KMS-11 (cell line): Measurements from ENCODE around the gene GNAI3.

Experiments
- H2AFZ ChIP-seq: fragments of 200-600 bp; sonication (generic); 2 replicates; pipeline ENCODE4 v1.6.1; 2016; ENCODE audit warnings: antibody characterized with exemption, mixed run types, low read depth
- H3K27ac ChIP-seq: fragments of 200-600 bp; sonication (generic); 2 replicates; pipeline ENCODE4 v1.6.1; 2016; ENCODE audit warnings: mild to moderate bottlenecking, mixed run types
- H3K27me3 ChIP-seq: fragments of 200-600 bp; sonication (generic); 2 replicates; pipeline ENCODE4 v1.6.1; 2017; ENCODE audit warnings: mild to moderate bottlenecking, low read depth, mixed run types, moderate library complexity; ENCODE audit not compliant: insufficient read depth
- H3K36me3 ChIP-seq: fragments of 200-600 bp; sonication (generic); 2 replicates; pipeline ENCODE4 v1.6.1; 2017; ENCODE audit warnings: mild to moderate bottlenecking, mixed run types; ENCODE audit not compliant: insufficient read depth
- H3K4me1 ChIP-seq: fragments of 200-600 bp; sonication (generic); 2 replicates; pipeline ENCODE4 v1.6.1; 2016; ENCODE audit warnings: mild to moderate bottlenecking, low read depth, mixed run types; ENCODE audit not compliant: poor library complexity, severe bottlenecking
- H3K4me2 ChIP-seq: fragments of 200-600 bp; sonication (generic); 2 replicates; pipeline ENCODE4 v1.7.0; 2016; ENCODE audit warnings: mild to moderate bottlenecking, mixed run types
- H3K4me3 ChIP-seq: fragments of 200-600 bp; sonication (generic); IDR thresholded peaks from 2 replicates; pipeline ENCODE4 v1.6.1; 2017; ENCODE audit warnings: low read depth, low read length, mixed read lengths; ENCODE audit not compliant: insufficient read depth
- H3K79me2 ChIP-seq: fragments of 200-600 bp; sonication (generic); 2 replicates; pipeline ENCODE4 v1.6.1; 2016; ENCODE audit warnings: low read depth, mixed run types; ENCODE audit not compliant: insufficient read depth
- H3K9ac ChIP-seq: fragments of 200-600 bp; sonication (generic); 2 replicates; pipeline ENCODE4 v1.6.1; 2016; ENCODE audit warnings: mild to moderate bottlenecking, mixed run types
- H4K20me1 ChIP-seq: fragments of 200-600 bp; sonication (generic); 2 replicates; pipeline ENCODE4 v1.6.1; 2016; ENCODE audit warnings: mild to moderate bottlenecking, mixed run types; ENCODE audit not compliant: insufficient read depth
- CTCF ChIP-seq: fragments of 200-600 bp; sonication (generic); conservative IDR thresholded peaks from 2 replicates; pipeline ENCODE4 v1.6.1; 2017; ENCODE audit warnings: low read depth, mild to moderate bottlenecking, antibody characterized with exemption, low read length, moderate library complexity, mixed read lengths

GNAI3 gene

GRCh38 chr1:109501644-109502363 lies 46.6 kb upstream of the GNAI3 start:
- no peaks in the 10 kb centered on the region for H3K27me3 ChIP-seq
- H3K4me1 ChIP-seq: no peaks in the 10 kb centered on the region
- no peak overlapping the region for H2AFZ ChIP-seq
- no peak overlapping the region for H3K4me3 ChIP-seq
- no peak overlapping the region for H3K27ac ChIP-seq
- no peak overlapping the region for H3K9ac ChIP-seq
- no peaks in the 10 kb centered on the region for H4K20me1 ChIP-seq
- H3K79me2 ChIP-seq: no peaks in the 10 kb centered on the region
- no peak for TF ChIP-seq CTCF
- no peaks in the 10 kb centered on the region for H3K36me3 ChIP-seq
- H3K4me2 ChIP-seq: no peak overlapping the region

- no peak overlapping the region for H3K27ac ChIP-seq
- no peak for TF ChIP-seq CTCF
- no peak overlapping the region for H3K9ac ChIP-seq
- H2AFZ ChIP-seq: no peak overlapping the region
- H3K27me3 ChIP-seq: no peaks in the 10 kb centered on the region
- no peaks in the 10 kb centered on the region for H3K79me2 ChIP-seq
- no peaks in the 10 kb centered on the region for H3K36me3 ChIP-seq
- no peak overlapping the region for H3K4me3 ChIP-seq
- no peak overlapping the region for H3K4me2 ChIP-seq
- H4K20me1 ChIP-seq: no peaks in the 10 kb centered on the region
- no peaks in the 10 kb centered on the region for H3K4me1 ChIP-seq
Observed at GRCh38 chr1:109502364-109502851, 46.0 kb upstream of the GNAI3 start.

- Histone ChIP-seq H4K20me1 (no peaks in the 10 kb centered on the region), H3K4me2 (no peak overlapping the region), H3K36me3 (no peaks in the 10 kb centered on the region), H3K4me1 (no peaks in the 10 kb centered on the region), H3K79me2 (no peaks in the 10 kb centered on the region), H3K27ac (no peak overlapping the region), H3K27me3 (no peaks in the 10 kb centered on the region; the same call in 1 of the 2 replicates), H2AFZ (no peak overlapping the region), H3K4me3 (no peak overlapping the region), H3K9ac (no peak overlapping the region)
- no peak for TF ChIP-seq CTCF
Observed at GRCh38 chr1:109503935-109504334, 44.5 kb upstream of the GNAI3 start.

GRCh38 chr1:109504974-109505373 lies 43.4 kb upstream of the GNAI3 start:
- no peak overlapping the region for H3K4me3 ChIP-seq
- peaks cover 2% of the 10 kb centered on the region for H3K4me1 ChIP-seq
- no peaks in the 10 kb centered on the region; the same call in 1 of the 2 replicates for H3K27me3 ChIP-seq
- no peak overlapping the region for H3K9ac ChIP-seq
- H2AFZ ChIP-seq: no peak overlapping the region
- no peaks in the 10 kb centered on the region for H3K36me3 ChIP-seq
- H4K20me1 ChIP-seq: no peaks in the 10 kb centered on the region
- TF ChIP-seq CTCF: no peak
- H3K27ac ChIP-seq: no peak overlapping the region
- H3K79me2 ChIP-seq: no peaks in the 10 kb centered on the region
- no peak overlapping the region for H3K4me2 ChIP-seq
